GM19395 (cell line): Measurements from ENCODE around the gene NODAL.

ENCODE experiments used
- ATAC-seq: cut with Tn5 transposase; IDR thresholded peaks from one replicate; pipeline ENCODE4 v1.9.1; 2021; ENCODE audit warnings: mild to moderate bottlenecking, moderate library complexity; ENCODE audit not compliant: unreplicated experiment

Gene NODAL

DNA sequence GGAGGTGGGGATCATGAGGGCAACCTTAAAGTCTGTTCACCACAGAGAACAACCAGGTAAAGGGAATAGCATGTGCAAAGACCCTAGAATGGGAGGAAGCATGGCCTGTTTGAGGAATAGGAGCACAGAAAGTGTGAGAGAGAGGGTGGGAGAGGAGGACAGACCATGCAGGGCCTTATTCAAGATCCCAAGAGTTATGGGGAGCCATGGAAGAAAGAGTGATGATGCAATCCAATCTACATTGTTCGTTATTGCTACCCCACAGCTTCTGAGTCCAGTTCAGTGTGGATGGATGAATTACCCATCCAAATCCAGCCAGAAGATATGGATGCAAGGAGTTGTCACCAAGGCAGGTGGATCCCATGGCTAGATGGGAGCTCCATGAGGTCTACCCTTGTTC is 45.3 kb downstream of the NODAL start:
- no peak for ATAC-seq

DNA sequence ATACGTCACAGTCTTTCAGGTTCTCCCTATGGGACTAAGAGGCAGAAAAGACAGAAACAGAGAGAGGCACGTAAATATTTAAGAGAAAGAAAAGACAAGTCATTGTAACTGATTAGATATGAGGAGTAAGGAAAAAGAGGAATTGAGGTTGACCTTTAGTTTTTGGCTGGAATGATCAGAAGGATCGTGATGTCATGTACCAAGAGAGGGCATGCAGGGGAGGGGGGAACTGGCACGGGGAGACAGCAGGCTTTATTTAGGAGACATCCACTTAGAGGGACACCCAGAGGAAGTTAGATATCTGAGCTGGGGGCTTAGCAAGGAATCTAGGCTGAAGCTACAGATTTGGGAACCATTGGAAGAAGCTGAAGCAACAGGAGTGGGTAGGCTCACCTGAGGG is 49.8 kb downstream of the NODAL start:
- no peak for ATAC-seq
